ENCODE results near the gene ELF4.

Gene ELF4

DNA sequence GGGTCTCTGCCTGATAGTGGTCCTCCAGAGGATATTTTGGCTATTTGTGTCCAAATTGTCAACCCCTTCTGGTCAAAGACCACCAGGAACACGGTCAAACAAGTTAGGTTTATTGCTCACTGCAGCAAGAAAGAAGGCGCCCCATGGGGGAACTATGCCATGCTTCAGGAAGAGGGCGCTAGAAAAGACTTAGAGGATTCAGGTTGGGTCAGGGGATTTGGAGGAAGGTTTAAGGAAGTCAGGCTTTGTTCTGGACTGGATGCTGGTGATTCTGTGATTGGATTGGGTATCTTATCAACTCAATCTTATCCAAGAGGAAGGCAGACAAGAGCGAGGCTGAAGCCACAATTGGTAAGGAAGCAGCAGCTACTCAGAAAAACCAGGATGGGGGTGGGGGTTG, 14.3 kb upstream of the ELF4 start:
- Histone ChIP-seq H3K27me3 (ENCODE audit: low read depth, low read length) (no peaks in the 10 kb centered on the region), H3K9me3 (ENCODE audit: insufficient read depth, low read length) (no peaks in the 10 kb centered on the region), H4K20me1 (ENCODE audit: insufficient read depth, low read length) (no peaks in the 10 kb centered on the region), H3K4me1 (ENCODE audit: low read length) (peaks cover 13% of the 10 kb centered on the region), H3K4me2 (ENCODE audit: low read length) (no peak overlapping the region), H3K9ac (ENCODE audit: low read length) (no peak overlapping the region), H3K36me3 (replicated peaks; ENCODE audit: low read depth, low read length) (peaks cover 14% of the 10 kb centered on the region), H3K79me2 (ENCODE audit: low read length) (no peaks in the 10 kb centered on the region), H2AFZ (ENCODE audit: low read depth, low read length) (no peak overlapping the region), H3K27ac (ENCODE audit: low read length) (no peak overlapping the region), H3K4me3 (ENCODE audit: low read length) (no peak overlapping the region)
- TF ChIP-seq CTCF (IDR thresholded peaks at IDR 0.05; ENCODE audit: low read depth, low read length) (no peak), EZH2phosphoT487 (IDR thresholded peaks at IDR 0.05; ENCODE audit: low read depth) (no peak)

- no peaks in the 10 kb centered on the region for H3K27me3 ChIP-seq (ENCODE audit: low read depth, low read length)
- H2AFZ ChIP-seq (ENCODE audit: low read depth, low read length): no peak overlapping the region
- H3K9me3 ChIP-seq (ENCODE audit: insufficient read depth, low read length): no peaks in the 10 kb centered on the region
- no peaks in the 10 kb centered on the region for H3K79me2 ChIP-seq (ENCODE audit: low read length)
- peak overlapping the region; percentile 78 for H3K4me3 ChIP-seq (ENCODE audit: low read length)
- H3K4me2 ChIP-seq (ENCODE audit: low read length): peak overlapping the region; percentile 86
- H3K4me1 ChIP-seq (ENCODE audit: low read length): peaks cover 31% of the 10 kb centered on the region
- no peaks in the 10 kb centered on the region for H3K36me3 ChIP-seq (replicated peaks; ENCODE audit: low read depth, low read length)
- no peaks in the 10 kb centered on the region for H4K20me1 ChIP-seq (ENCODE audit: insufficient read depth, low read length)
- no peak for TF ChIP-seq CTCF (IDR thresholded peaks at IDR 0.05; ENCODE audit: low read depth, low read length)
- no peak for TF ChIP-seq EZH2phosphoT487 (IDR thresholded peaks at IDR 0.05; ENCODE audit: low read depth)
- peak overlapping the region; percentile 75 for H3K9ac ChIP-seq (ENCODE audit: low read length)
- no peak overlapping the region for H3K27ac ChIP-seq (ENCODE audit: low read length)
These were observed 11.2 kb upstream of the ELF4 start for GRCh38 chrX:130121505-130121800.

GRCh38 chrX:130120746-130121504, 10.6 kb upstream of the ELF4 start:
- H4K20me1 ChIP-seq (ENCODE audit: insufficient read depth, low read length): no peaks in the 10 kb centered on the region
- peak overlapping the region; percentile 75 for H3K9ac ChIP-seq (ENCODE audit: low read length)
- peak overlapping the region; percentile 50 for H3K27ac ChIP-seq (ENCODE audit: low read length)
- H3K4me3 ChIP-seq (ENCODE audit: low read length): peak overlapping the region; percentile 78
- no peaks in the 10 kb centered on the region for H3K27me3 ChIP-seq (ENCODE audit: low read depth, low read length)
- peak; percentile 68 for TF ChIP-seq CTCF (IDR thresholded peaks at IDR 0.05; ENCODE audit: low read depth, low read length)
- TF ChIP-seq EZH2phosphoT487 (IDR thresholded peaks at IDR 0.05; ENCODE audit: low read depth): no peak
- H3K79me2 ChIP-seq (ENCODE audit: low read length): no peaks in the 10 kb centered on the region
- no peaks in the 10 kb centered on the region for H3K36me3 ChIP-seq (replicated peaks; ENCODE audit: low read depth, low read length)
- peak overlapping the region; percentile 86 for H3K4me2 ChIP-seq (ENCODE audit: low read length)
- peaks cover 31% of the 10 kb centered on the region for H3K4me1 ChIP-seq (ENCODE audit: low read length)
- H2AFZ ChIP-seq (ENCODE audit: low read depth, low read length): peak overlapping the region; percentile 71; the same call in 1 of the 2 replicates
- H3K9me3 ChIP-seq (ENCODE audit: insufficient read depth, low read length): no peaks in the 10 kb centered on the region

DNA sequence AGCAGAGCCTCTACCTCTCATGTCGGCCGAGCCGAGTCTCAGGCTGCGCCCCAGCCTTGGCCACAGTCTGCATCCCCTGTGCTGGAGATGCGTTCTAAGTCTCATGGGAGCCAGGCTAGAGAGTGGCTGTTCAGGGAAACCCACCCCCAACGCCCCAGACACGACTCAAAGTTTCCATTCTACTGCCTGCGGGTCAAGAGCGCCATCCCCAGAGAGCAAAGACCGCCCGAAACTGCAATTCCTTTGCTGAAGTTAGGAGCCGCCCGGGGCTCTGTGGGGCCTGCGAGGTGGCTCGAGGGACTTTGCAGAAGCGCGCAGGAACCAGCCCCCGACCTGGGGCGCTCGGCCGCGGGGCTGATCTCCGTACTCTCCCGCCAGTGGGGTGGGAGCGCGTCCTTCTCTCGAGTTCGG, 10.0 kb upstream of the ELF4 start:
- Histone ChIP-seq H3K4me1 (ENCODE audit: low read length) (peaks cover 31% of the 10 kb centered on the region), H3K27ac (ENCODE audit: low read length) (peak overlapping the region; percentile 50), H3K4me3 (ENCODE audit: low read length) (peak overlapping the region; percentile 78), H4K20me1 (ENCODE audit: insufficient read depth, low read length) (no peaks in the 10 kb centered on the region), H3K9ac (ENCODE audit: low read length) (peak overlapping the region; percentile 75), H3K4me2 (ENCODE audit: low read length) (peak overlapping the region; percentile 86), H2AFZ (ENCODE audit: low read depth, low read length) (no peak overlapping the region; the same call in 1 of the 2 replicates), H3K79me2 (ENCODE audit: low read length) (no peaks in the 10 kb centered on the region), H3K9me3 (ENCODE audit: insufficient read depth, low read length) (no peaks in the 10 kb centered on the region), H3K36me3 (replicated peaks; ENCODE audit: low read depth, low read length) (no peaks in the 10 kb centered on the region), H3K27me3 (ENCODE audit: low read depth, low read length) (no peaks in the 10 kb centered on the region)
- TF ChIP-seq EZH2phosphoT487 (IDR thresholded peaks at IDR 0.05; ENCODE audit: low read depth) (no peak), CTCF (IDR thresholded peaks at IDR 0.05; ENCODE audit: low read depth, low read length) (no peak)

Measured in OCI-LY3 (cell line).